ENCODE measurements around the gene CCNB2.

CCNB2 gene

DNA sequence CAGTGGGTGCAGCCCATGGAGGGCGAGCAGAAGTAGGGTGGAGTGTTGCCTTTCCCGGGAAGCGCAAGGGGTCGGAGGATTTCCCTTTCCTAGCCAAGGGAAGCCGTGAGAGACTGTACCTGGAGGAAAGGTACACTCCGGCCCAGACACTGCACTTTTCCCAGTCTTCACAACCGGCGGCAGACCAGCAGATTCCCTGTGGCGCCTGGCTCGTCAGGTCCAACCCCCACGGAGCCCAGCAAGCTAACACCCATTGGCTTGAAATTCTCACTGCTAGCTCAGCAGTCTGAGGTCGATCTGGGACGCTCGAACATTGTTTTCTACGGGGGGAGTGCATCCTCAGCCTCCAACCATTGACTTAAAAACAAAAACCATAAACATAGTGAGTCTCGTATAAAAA lies 26.5 kb downstream of the CCNB2 start:
- no peak overlapping the region for H3K4me3 ChIP-seq (ENCODE audit: low read depth, low read length)
- DNase-seq (ENCODE audit: low read depth), result no peak
- TF ChIP-seq, protein P1, sequence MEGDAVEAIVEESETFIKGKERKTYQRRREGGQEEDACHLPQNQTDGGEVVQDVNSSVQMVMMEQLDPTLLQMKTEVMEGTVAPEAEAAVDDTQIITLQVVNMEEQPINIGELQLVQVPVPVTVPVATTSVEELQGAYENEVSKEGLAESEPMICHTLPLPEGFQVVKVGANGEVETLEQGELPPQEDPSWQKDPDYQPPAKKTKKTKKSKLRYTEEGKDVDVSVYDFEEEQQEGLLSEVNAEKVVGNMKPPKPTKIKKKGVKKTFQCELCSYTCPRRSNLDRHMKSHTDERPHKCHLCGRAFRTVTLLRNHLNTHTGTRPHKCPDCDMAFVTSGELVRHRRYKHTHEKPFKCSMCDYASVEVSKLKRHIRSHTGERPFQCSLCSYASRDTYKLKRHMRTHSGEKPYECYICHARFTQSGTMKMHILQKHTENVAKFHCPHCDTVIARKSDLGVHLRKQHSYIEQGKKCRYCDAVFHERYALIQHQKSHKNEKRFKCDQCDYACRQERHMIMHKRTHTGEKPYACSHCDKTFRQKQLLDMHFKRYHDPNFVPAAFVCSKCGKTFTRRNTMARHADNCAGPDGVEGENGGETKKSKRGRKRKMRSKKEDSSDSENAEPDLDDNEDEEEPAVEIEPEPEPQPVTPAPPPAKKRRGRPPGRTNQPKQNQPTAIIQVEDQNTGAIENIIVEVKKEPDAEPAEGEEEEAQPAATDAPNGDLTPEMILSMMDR (IDR thresholded peaks at IDR 0.05; ENCODE audit: insufficient read depth, low read depth, low read length, missing control alignments), result no peak

DNA sequence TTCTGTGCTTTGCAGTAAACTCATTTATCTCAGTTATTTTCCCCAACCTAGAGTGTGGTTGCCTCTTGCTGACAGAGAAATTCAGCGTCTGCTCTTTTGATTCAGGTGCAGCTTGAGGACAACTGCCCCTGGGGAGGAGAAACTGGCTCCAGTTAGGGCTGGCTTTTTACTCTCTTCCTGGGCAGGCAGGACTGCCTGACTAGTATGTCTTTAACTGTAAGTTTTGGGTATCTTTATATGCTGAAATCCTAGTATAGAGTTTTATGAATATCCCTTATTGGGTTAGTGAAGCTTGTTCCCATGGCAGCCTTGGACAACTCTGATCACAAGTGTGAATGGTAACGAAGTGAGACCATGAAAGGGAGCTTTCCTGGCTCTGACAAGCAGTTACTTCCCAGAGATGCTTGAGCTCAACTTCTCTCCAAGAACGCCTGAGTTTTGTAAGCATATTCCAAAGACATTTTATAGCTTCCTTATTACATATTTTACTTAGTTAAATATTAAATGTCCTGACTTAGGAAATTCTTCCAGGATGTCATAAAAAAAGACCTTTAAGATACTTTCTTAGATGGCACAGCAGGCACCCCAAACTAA lies 27.1 kb downstream of the CCNB2 start:
- TF ChIP-seq, protein P1 (IDR thresholded peaks at IDR 0.05; ENCODE audit: insufficient read depth, low read depth, low read length, missing control alignments), result no peak
- DNase-seq (ENCODE audit: low read depth), result no peak

DNA sequence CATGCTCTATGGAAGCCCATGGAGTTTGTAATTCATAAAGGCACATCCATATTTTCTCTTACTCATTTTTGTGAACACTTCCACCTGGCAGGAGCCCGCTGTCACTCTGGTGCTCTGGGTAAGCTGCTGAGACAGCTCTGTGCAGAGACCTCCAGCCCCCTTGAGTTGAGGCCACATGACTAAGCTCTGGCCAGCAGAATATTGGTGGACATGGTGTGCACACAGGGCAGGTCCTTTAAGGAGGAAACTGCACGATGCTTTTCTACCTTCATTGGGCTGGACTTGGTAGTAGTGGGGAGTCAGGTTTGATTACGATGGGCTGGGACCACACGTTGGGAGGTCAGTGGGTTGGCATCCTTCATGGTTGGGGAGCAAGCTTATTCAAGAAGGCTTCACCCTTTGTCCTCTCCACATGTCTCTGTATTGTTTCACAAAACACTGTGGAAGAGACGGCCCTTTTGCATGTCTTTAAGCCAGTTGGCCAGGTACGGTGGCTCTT lies 29.0 kb downstream of the CCNB2 start:
- no peak for DNase-seq (ENCODE audit: low read depth)
- TF ChIP-seq, protein P1 (IDR thresholded peaks at IDR 0.05; ENCODE audit: insufficient read depth, low read depth, low read length, missing control alignments), result no peak
- H3K4me3 ChIP-seq (ENCODE audit: low read depth, low read length), result no peak overlapping the region

More for the DNA sequence above, 27.1 kb downstream of the CCNB2 start:
- no peak overlapping the region for H3K4me3 ChIP-seq (ENCODE audit: low read depth, low read length)

DNA sequence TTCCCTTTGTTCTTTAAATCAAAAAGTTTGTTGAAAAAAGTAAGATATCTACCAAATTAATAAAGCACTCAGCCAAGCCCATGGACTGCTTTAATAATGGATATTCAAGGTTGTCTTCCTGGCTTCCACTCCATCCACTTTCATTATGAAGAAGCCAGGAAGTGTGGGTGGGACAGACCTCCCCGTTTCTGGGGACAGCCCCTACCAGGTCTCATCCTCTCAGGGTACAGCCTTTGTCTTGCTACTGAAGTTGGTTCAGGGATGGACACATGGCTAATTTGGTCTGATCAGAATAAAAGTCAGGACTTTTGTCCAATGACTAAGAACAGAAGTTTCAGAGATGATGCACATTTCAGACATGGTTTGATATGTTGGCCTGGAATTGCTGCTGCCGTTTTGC lies 32.6 kb downstream of the CCNB2 start:
- TF ChIP-seq, protein P1 (IDR thresholded peaks at IDR 0.05; ENCODE audit: insufficient read depth, low read depth, low read length, missing control alignments), result no peak
- no peak overlapping the region for H3K4me3 ChIP-seq (ENCODE audit: low read depth, low read length)

GRCh38 chr15:59138243-59138642 lies 33.3 kb downstream of the CCNB2 start:
- DNase-seq (ENCODE audit: low read depth), result peak; percentile 79
- TF ChIP-seq, protein P1 (IDR thresholded peaks at IDR 0.05; ENCODE audit: insufficient read depth, low read depth, low read length, missing control alignments), result peak; percentile 66
- no peak overlapping the region for H3K4me3 ChIP-seq (ENCODE audit: low read depth, low read length)

More for the DNA sequence above, 32.6 kb downstream of the CCNB2 start:
- DNase-seq (ENCODE audit: low read depth), result no peak

- no peak overlapping the region for H3K4me3 ChIP-seq (ENCODE audit: low read depth, low read length)
- DNase-seq (ENCODE audit: low read depth), result peak; percentile 24
- TF ChIP-seq, protein P1 (IDR thresholded peaks at IDR 0.05; ENCODE audit: insufficient read depth, low read depth, low read length, missing control alignments), result no peak
Observed at GRCh38 chr15:59140422-59141226, 35.7 kb downstream of the CCNB2 start.
